GM06990 (cell line): ENCODE data around the gene TIMD4.

Experiments
- DNase-seq: peaks from one replicate; pipeline ENCODE4 v3.0.0-alpha.2; 2011; ENCODE audit not compliant: insufficient read length; ENCODE audit errors: extremely low read depth
- H3K27me3 ChIP-seq: replicated peaks from 2 replicates; pipeline ENCODE4 v1.6.0; 2011; ENCODE audit warnings: low read length; ENCODE audit not compliant: control insufficient read depth, insufficient read depth
- H3K36me3 ChIP-seq: 2 replicates; pipeline ENCODE4 v1.5.1; 2011; ENCODE audit warnings: low read length; ENCODE audit not compliant: control insufficient read depth, insufficient read depth
- H3K4me3 ChIP-seq: replicated peaks from 2 replicates; pipeline ENCODE4 v1.5.1; 2011; ENCODE audit warnings: low read depth, mild to moderate bottlenecking, control low read depth, low read length
- TF ChIP-seq, protein P1 (sequence below): IDR thresholded peaks from 2 replicates; pipeline ENCODE4 v1.5.1; 2011; ENCODE audit warnings: low read length, control low read depth, mild to moderate bottlenecking, inconsistent platforms; ENCODE audit not compliant: insufficient read depth, poor library complexity, severe bottlenecking

Gene TIMD4

DNA sequence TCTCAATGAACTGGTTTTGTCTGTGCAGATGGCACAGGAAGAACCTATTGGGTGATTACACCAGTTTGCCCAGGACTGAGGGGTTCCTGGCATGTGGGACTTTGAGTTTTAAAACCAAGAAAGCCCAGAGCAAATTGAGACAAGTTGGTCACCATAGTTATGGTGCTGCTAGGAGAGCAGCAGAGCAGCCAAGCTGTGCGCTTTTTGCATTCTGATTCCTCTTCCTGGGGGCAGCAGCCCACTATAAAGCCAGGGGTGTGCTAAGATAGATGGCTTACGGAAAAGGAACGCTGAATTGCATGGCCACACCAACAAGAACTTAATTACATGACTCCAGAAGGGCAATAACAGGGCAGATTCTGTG, 49.7 kb downstream of the TIMD4 start:
- H3K27me3 ChIP-seq, result no peaks in the 10 kb centered on the region
- TF ChIP-seq, protein P1, sequence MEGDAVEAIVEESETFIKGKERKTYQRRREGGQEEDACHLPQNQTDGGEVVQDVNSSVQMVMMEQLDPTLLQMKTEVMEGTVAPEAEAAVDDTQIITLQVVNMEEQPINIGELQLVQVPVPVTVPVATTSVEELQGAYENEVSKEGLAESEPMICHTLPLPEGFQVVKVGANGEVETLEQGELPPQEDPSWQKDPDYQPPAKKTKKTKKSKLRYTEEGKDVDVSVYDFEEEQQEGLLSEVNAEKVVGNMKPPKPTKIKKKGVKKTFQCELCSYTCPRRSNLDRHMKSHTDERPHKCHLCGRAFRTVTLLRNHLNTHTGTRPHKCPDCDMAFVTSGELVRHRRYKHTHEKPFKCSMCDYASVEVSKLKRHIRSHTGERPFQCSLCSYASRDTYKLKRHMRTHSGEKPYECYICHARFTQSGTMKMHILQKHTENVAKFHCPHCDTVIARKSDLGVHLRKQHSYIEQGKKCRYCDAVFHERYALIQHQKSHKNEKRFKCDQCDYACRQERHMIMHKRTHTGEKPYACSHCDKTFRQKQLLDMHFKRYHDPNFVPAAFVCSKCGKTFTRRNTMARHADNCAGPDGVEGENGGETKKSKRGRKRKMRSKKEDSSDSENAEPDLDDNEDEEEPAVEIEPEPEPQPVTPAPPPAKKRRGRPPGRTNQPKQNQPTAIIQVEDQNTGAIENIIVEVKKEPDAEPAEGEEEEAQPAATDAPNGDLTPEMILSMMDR, result no peak
- no peaks in the 10 kb centered on the region for H3K36me3 ChIP-seq
- DNase-seq, result no peak
- no peak overlapping the region for H3K4me3 ChIP-seq

DNA sequence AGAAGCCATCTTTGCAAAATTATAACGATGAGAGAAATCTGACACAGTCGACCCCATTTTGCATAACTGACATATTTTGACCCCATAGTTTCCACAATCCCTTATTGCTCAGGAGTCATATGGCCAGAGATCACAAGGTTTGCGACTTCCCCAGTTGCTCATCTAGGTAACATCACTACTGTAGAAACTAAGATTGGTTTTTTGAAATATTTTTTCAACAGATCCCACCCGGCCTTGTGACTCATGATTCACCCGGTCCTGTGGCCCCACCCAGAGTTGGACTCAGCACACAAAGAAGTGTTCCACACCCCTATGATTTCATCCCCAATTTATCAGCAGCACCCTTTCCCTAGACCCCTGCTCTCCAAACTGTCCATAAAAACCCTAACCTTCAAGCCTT, 50.2 kb downstream of the TIMD4 start:
- H3K4me3 ChIP-seq, result no peak overlapping the region
- no peaks in the 10 kb centered on the region for H3K36me3 ChIP-seq
- DNase-seq, result no peak
- TF ChIP-seq, protein P1, result no peak
- H3K27me3 ChIP-seq, result no peaks in the 10 kb centered on the region

DNA sequence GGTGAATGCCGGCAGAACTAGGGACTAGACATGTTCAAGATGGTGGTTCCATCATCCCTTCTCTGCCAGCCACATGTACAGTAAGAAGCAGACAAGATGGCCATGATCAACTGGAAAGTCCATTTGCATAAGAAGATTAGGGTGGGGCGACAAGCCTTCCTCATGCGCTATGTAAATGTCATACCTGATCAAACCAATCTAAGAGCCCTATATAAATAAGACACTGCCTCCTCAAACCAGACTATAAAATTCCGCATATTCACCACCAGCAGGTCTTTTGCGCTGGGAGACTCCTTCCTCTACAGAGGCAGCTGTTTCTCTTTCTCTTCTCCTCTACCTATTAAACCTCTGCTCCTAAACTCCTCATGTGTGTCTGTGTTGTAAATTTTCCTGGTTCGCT, 53.8 kb downstream of the TIMD4 start:
- Histone ChIP-seq H3K36me3 (no peaks in the 10 kb centered on the region), H3K27me3 (no peaks in the 10 kb centered on the region), H3K4me3 (no peak overlapping the region)
- TF ChIP-seq, protein P1, result no peak
- no peak for DNase-seq

DNA sequence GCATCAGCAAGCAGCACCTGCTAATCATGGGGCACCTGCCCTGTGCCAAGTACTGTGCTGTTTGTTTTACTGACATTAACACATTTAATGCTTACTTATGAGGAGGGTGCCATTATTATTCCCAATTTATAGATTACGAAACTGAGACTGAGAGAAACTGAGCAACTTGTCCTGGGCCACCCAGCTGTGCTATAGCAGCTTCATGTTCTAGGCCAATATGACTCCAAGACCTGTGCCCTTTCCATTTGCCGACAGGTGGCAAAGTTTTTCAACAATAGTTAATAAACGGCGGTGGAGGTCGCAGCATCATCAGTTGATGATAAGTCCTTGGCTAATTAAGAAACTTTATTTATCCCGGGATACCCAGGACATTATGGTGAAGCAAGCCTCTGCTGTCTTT, 55.4 kb downstream of the TIMD4 start:
- H3K4me3 ChIP-seq, result no peak overlapping the region
- TF ChIP-seq, protein P1, result no peak
- no peak for DNase-seq

DNA sequence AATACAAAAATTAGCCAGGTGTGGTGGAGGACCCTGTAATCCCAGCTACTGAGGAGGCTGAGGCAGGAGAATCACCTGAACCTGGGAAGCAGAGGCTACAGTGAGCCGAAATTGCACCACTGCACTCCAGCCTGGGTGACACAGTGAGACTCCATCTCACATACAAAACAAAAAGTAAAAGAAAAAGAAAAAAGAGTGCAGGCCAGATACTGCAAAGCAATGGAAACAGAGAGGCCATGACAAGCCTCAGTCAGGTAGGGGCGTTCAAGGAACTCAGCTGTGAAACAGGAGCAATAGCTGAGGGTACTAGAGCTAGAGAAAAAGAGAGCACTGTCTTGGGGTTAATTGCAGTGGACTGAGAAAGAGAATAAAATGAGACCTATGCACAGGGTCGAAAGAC, 56.2 kb downstream of the TIMD4 start:
- no peak for DNase-seq
- Histone ChIP-seq H3K36me3 (no peaks in the 10 kb centered on the region), H3K27me3 (no peaks in the 10 kb centered on the region), H3K4me3 (no peak overlapping the region)
- TF ChIP-seq, protein P1, result no peak

More for the DNA sequence above, 55.4 kb downstream of the TIMD4 start:
- Histone ChIP-seq H3K27me3 (no peaks in the 10 kb centered on the region), H3K36me3 (no peaks in the 10 kb centered on the region)

DNA sequence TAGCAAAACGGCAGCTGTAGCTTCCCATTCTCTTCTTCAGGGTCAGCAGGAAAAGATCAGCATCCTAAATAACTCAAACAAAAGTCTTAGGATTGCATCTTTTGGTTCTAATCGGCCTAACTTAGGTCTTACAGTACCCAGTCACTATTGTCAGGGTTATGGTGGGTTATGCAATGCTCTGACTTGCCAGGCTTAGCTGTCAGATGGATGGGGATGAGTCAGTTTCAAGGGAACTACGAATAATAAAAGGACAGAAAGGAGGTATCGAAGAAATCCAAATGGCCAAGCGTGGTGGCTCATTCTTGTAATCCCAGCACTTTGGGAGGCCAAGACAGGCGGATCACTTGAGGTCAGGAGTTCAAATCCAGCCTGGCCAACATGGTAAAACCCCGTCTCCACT, 66.5 kb downstream of the TIMD4 start:
- Histone ChIP-seq H3K27me3 (no peaks in the 10 kb centered on the region), H3K4me3 (no peak overlapping the region), H3K36me3 (no peaks in the 10 kb centered on the region)
- DNase-seq, result no peak
- TF ChIP-seq, protein P1, result no peak
